Suprapubic skin (tissue), 4 donors: ENCODE data around the gene TMPRSS6.

Experiments used
- CTCF ChIP-seq, 2 donors: fragments of 200-600 bp in 1 of 2; fragments of 450-650 bp in 1 of 2; sonication (generic) in 1 of 2; IDR thresholded peaks; one replicate each; pipeline ENCODE4 v1.5.1; 2016 to 2019; ENCODE audit warnings: antibody characterized with exemption in 2 of 2, mild to moderate bottlenecking in 1 of 2, moderate library complexity in 1 of 2
- EP300 ChIP-seq: sonication (generic); formaldehyde crosslinking; IDR thresholded peaks from one replicate; pipeline ENCODE4 v1.6.1; 2017; ENCODE audit warnings: antibody characterized with exemption
- POLR2AphosphoS5 ChIP-seq, 3 donors: sonication (generic); formaldehyde crosslinking; IDR thresholded peaks; one replicate each; pipeline ENCODE4 v1.6.1; 2017; ENCODE audit warnings: antibody characterized with exemption in 3 of 3

- TF ChIP-seq CTCF (IDR thresholded peaks at IDR 0.05) (no peak), EP300 (no peak), POLR2AphosphoS5 (IDR thresholded peaks at IDR 0.05) (no peak)
Measured at GRCh38 chr22:37137903-37138665, 28.6 kb upstream of the TMPRSS6 start.
